Thyroid gland (tissue), 4 donors: ENCODE results near the gene FARP2.
"Not testable (repeated sequence)": the region's sequence is repeated elsewhere in the genome, so short reads cannot be mapped to it uniquely, and the experiment has no call there.

Experiments
- POLR2A ChIP-seq, 2 donors: fragments of 450-650 bp; IDR thresholded peaks; one replicate each; pipeline ENCODE4 v1.6.1; 2017; ENCODE audit warnings: antibody characterized with exemption in 2 of 2, mild to moderate bottlenecking in 2 of 2, moderate library complexity in 1 of 2
- TF ChIP-seq, protein P1 (sequence below), 6 experiments: fragments of 200-600 bp in 3 of 6; fragments of 450-650 bp in 3 of 6; sonication (generic) in 3 of 6; IDR thresholded peaks; one replicate each; pipeline ENCODE4 v1.5.1; 2016 to 2019; ENCODE audit warnings: antibody characterized with exemption in 6 of 6, mild to moderate bottlenecking in 2 of 6, inconsistent platforms in 1 of 6, moderate library complexity in 1 of 6

GRCh38 chr2:241396809-241397208, 40.7 kb downstream of the FARP2 start:
- TF ChIP-seq, protein P1, sequence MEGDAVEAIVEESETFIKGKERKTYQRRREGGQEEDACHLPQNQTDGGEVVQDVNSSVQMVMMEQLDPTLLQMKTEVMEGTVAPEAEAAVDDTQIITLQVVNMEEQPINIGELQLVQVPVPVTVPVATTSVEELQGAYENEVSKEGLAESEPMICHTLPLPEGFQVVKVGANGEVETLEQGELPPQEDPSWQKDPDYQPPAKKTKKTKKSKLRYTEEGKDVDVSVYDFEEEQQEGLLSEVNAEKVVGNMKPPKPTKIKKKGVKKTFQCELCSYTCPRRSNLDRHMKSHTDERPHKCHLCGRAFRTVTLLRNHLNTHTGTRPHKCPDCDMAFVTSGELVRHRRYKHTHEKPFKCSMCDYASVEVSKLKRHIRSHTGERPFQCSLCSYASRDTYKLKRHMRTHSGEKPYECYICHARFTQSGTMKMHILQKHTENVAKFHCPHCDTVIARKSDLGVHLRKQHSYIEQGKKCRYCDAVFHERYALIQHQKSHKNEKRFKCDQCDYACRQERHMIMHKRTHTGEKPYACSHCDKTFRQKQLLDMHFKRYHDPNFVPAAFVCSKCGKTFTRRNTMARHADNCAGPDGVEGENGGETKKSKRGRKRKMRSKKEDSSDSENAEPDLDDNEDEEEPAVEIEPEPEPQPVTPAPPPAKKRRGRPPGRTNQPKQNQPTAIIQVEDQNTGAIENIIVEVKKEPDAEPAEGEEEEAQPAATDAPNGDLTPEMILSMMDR (IDR thresholded peaks at IDR 0.05) = not testable (repeated sequence)
- not testable (repeated sequence) for TF ChIP-seq POLR2A (IDR thresholded peaks at IDR 0.05)
